Mammary epithelial cell (primary cell): ENCODE measurements around the gene ITGA5.

Experiments
- CTCF ChIP-seq, 2 donors: IDR thresholded peaks in 1 of 2; conservative IDR thresholded peaks in 1 of 2; 2 replicates each; pipeline ENCODE4 v1.5.1; 2011 to 2012; ENCODE audit warnings: inconsistent platforms in 2 of 2, low read length in 2 of 2, mild to moderate bottlenecking in 2 of 2, control low read depth in 1 of 2, low read depth in 1 of 2; ENCODE audit not compliant: insufficient read depth in 1 of 2; ENCODE audit errors: extremely low read depth in 1 of 2
- EZH2 ChIP-seq: IDR thresholded peaks from 2 replicates; pipeline ENCODE4 v1.6.1; 2012; ENCODE audit warnings: low read length, inconsistent platforms, borderline replicate concordance

GRCh38 chr12:54393743-54394142, 25.3 kb downstream of the ITGA5 start:
- no peak for TF ChIP-seq CTCF (conservative IDR thresholded peaks at IDR 0.05 in 1 of 2, IDR thresholded peaks at IDR 0.05 in 1 of 2; ENCODE audit: extremely low read depth in 1 of 2, insufficient read depth in 1 of 2, low read depth in 1 of 2, low read length in 2 of 2)
- TF ChIP-seq EZH2: no peak
